A549 (cell line): Measurements from ENCODE around the gene FGFR2.

Experiments used
- BHLHE40 ChIP-seq: IDR thresholded peaks from 2 replicates; pipeline ENCODE4 v1.6.1; 2012; ENCODE audit warnings: low read depth, low read length, inconsistent platforms
- CHD2 ChIP-seq: fragments of 150-350 bp; IDR thresholded peaks from 2 replicates; pipeline ENCODE4 v1.6.1; 2014; ENCODE audit warnings: low read length; ENCODE audit not compliant: partially characterized antibody
- EP300 ChIP-seq, 2 experiments: fragments of >200 bp; sonication (Bioruptor Twin); formaldehyde crosslinking; IDR thresholded peaks; 2 replicates in 1 of 2; 3 replicates in 1 of 2; pipeline ENCODE4 v1.6.1; 2016 to 2017
- KDM5A ChIP-seq: fragments of 200-600 bp; sonication (generic); IDR thresholded peaks from 2 replicates; pipeline ENCODE4 v1.6.1; 2016; ENCODE audit warnings: antibody characterized with exemption, mild to moderate bottlenecking
- POLR2A ChIP-seq: IDR thresholded peaks from 2 replicates; pipeline ENCODE4 v1.6.1; 2012; ENCODE audit warnings: mild to moderate bottlenecking, low read length
- RAD21 ChIP-seq, 2 experiments: fragments of >200 bp in 1 of 2; sonication (Bioruptor Twin) in 1 of 2; formaldehyde crosslinking in 1 of 2; IDR thresholded peaks in 1 of 2; conservative IDR thresholded peaks in 1 of 2; 2 replicates in 1 of 2; 3 replicates in 1 of 2; pipeline ENCODE4 v1.6.1; 2012 to 2018; ENCODE audit warnings: inconsistent platforms in 1 of 2
- USF2 ChIP-seq: fragments of 450-650 bp; IDR thresholded peaks from 2 replicates; pipeline ENCODE4 v1.6.1; 2014; ENCODE audit warnings: antibody characterized with exemption
- ZFP36 ChIP-seq: fragments of 450-650 bp; IDR thresholded peaks from 2 replicates; pipeline ENCODE4 v1.6.1; 2014; ENCODE audit warnings: borderline replicate concordance; ENCODE audit not compliant: partially characterized antibody
- TF ChIP-seq, protein P1 (sequence below): fragments of >200 bp; sonication (Bioruptor Twin); formaldehyde crosslinking; IDR thresholded peaks from 3 replicates; pipeline ENCODE4 v1.5.1; 2016
- TF ChIP-seq, protein P2 (sequence below): IDR thresholded peaks from 2 replicates; pipeline ENCODE4 v1.6.1; 2012; ENCODE audit warnings: low read depth, borderline replicate concordance
- TF ChIP-seq, protein P3 (sequence below): fragments of 200-600 bp; sonication (generic); IDR thresholded peaks from 2 replicates; pipeline ENCODE4 v1.6.1; 2016; ENCODE audit warnings: antibody characterized with exemption, mild to moderate bottlenecking, moderate library complexity

- TF ChIP-seq POLR2A: no peak
- TF ChIP-seq, protein P1, sequence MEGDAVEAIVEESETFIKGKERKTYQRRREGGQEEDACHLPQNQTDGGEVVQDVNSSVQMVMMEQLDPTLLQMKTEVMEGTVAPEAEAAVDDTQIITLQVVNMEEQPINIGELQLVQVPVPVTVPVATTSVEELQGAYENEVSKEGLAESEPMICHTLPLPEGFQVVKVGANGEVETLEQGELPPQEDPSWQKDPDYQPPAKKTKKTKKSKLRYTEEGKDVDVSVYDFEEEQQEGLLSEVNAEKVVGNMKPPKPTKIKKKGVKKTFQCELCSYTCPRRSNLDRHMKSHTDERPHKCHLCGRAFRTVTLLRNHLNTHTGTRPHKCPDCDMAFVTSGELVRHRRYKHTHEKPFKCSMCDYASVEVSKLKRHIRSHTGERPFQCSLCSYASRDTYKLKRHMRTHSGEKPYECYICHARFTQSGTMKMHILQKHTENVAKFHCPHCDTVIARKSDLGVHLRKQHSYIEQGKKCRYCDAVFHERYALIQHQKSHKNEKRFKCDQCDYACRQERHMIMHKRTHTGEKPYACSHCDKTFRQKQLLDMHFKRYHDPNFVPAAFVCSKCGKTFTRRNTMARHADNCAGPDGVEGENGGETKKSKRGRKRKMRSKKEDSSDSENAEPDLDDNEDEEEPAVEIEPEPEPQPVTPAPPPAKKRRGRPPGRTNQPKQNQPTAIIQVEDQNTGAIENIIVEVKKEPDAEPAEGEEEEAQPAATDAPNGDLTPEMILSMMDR: no peak
- no peak for TF ChIP-seq RAD21 (conservative IDR thresholded peaks at IDR 0.05 in 1 of 2, IDR thresholded peaks at IDR 0.05 in 1 of 2)
- TF ChIP-seq, protein P2, sequence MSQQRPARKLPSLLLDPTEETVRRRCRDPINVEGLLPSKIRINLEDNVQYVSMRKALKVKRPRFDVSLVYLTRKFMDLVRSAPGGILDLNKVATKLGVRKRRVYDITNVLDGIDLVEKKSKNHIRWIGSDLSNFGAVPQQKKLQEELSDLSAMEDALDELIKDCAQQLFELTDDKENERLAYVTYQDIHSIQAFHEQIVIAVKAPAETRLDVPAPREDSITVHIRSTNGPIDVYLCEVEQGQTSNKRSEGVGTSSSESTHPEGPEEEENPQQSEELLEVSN: no peak
- TF ChIP-seq EP300 (IDR thresholded peaks at IDR 0.05): no peak
- TF ChIP-seq USF2: no peak
- no peak for TF ChIP-seq ZFP36
- no peak for TF ChIP-seq KDM5A
- no peak for TF ChIP-seq BHLHE40
- no peak for TF ChIP-seq CHD2
- TF ChIP-seq, protein P3, sequence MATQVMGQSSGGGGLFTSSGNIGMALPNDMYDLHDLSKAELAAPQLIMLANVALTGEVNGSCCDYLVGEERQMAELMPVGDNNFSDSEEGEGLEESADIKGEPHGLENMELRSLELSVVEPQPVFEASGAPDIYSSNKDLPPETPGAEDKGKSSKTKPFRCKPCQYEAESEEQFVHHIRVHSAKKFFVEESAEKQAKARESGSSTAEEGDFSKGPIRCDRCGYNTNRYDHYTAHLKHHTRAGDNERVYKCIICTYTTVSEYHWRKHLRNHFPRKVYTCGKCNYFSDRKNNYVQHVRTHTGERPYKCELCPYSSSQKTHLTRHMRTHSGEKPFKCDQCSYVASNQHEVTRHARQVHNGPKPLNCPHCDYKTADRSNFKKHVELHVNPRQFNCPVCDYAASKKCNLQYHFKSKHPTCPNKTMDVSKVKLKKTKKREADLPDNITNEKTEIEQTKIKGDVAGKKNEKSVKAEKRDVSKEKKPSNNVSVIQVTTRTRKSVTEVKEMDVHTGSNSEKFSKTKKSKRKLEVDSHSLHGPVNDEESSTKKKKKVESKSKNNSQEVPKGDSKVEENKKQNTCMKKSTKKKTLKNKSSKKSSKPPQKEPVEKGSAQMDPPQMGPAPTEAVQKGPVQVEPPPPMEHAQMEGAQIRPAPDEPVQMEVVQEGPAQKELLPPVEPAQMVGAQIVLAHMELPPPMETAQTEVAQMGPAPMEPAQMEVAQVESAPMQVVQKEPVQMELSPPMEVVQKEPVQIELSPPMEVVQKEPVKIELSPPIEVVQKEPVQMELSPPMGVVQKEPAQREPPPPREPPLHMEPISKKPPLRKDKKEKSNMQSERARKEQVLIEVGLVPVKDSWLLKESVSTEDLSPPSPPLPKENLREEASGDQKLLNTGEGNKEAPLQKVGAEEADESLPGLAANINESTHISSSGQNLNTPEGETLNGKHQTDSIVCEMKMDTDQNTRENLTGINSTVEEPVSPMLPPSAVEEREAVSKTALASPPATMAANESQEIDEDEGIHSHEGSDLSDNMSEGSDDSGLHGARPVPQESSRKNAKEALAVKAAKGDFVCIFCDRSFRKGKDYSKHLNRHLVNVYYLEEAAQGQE: no peak
Measured at GRCh38 chr10:121617176-121617575, 18.9 kb upstream of the FGFR2 start.
